ENCODE data around the gene PTX4.

PTX4 gene, protein sequence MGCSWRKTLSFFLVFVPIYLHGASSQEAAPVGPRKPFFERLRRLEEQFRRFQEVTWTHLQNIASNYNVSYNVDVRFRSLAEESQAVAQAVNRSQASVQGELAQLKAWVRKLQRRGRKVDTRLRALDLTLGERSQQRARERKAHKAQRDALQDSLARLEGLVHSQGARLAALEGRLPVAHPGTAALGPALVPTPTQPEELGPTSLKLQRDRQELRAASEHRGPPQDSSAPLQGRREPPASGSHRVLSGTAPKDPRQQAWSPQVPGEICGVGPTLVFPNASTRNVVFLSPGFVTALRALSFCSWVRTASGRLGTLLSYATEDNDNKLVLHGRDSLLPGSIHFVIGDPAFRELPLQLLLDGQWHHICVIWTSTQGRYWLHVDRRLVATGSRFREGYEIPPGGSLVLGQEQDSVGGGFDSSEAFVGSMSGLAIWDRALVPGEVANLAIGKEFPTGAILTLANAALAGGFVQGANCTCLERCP

DNA sequence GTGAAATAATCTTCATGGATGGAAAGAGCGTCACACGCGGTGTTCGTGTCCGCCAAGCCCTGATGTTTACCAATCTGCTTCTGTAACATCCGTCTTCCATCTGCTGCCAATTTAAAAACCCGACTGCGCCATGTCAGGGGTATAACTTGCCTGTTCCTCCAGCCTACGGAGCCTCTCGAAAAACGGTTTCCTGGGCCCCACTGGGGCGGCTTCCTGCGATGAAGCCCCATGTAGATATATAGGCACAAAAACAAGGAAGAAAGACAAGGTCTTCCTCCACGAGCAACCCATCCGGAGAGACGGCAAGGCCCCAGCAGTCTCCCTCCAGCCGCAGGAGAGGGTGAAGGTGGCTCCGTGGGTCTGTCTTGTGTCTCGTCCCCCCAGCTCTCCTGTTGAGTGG lies at the start of gene PTX4:
Gene PTX4 (minus strand): TSS at position 326 of the 400 bp plus-strand sequence. CDS start 35 bp downstream, at position 291.
- DNase-seq: no peak

GRCh38 chr16:1537763-1538289 lies 49.1 kb upstream of the PTX4 start:
- DNase-seq: no peak

DNA sequence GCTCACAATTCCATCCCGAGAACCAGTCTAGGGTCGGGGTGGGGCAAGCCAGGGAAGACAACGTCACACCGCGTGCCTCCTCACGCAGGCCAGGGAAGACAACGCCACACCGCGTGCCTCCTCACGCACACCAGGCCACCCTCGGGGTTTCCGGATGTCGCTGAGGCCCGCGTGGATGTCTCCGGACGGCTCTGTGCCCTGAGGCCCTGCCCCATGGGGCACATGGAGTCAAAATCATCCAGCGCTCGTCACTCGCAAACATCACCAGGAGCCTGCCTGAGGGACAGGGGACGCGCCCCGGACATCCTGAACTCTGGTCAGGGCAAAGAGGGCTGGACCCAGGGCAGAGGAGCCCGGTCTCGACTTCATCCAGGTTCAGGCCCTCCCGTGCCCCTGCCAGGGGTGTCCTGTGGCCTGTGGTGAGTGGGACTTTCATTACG lies 48.4 kb upstream of the PTX4 start:
- DNase-seq: no peak

- no peak for DNase-seq
Measured at GRCh38 chr16:1536601-1537000, 47.9 kb upstream of the PTX4 start.

- no peak for DNase-seq
Measured at GRCh38 chr16:1535391-1536291, 46.9 kb upstream of the PTX4 start.

DNA sequence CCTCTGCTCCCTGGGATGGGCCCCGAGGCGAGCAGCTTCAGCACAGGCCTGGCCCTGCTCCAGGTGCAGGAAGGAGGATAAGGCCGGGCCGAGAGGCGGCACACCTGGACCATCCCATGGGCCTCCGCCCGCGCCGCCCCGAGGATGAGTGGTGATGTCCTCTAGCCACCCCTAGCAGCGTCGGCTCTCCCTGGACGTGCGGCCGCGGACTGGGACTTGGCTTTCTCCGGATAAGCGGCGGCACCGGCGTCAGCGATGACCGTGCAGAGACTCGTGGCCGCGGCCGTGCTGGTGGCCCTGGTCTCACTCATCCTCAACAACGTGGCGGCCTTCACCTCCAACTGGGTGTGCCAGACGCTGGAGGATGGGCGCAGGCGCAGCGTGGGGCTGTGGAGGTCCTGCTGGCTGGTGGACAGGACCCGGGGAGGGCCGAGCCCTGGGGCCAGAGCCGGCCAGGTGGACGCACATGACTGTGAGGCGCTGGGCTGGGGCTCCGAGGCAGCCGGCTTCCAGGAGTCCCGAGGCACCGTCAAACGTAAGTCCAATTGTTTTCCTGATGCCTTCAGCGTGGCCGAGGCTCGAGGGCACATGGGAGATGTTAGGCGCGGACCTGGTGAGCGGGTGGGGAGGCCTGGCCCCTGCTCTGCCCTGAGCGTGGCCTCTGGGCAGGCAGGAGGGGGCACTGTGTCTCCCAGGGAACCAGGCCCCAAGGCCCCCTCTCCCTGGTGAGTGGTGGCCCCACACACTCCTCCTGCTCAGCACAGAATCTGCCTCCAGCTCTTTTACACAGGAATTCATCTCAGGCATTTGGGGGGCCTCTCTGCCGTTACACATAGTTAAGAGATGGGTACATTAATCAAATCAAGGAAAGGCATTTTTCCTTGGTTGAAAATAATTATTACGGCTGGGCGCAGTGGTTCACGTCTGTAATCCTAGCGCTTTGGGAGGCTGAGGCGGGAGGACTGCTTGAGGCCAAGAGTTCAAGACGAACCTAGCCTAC lies 45.6 kb upstream of the PTX4 start:
- no peak for DNase-seq

DNA sequence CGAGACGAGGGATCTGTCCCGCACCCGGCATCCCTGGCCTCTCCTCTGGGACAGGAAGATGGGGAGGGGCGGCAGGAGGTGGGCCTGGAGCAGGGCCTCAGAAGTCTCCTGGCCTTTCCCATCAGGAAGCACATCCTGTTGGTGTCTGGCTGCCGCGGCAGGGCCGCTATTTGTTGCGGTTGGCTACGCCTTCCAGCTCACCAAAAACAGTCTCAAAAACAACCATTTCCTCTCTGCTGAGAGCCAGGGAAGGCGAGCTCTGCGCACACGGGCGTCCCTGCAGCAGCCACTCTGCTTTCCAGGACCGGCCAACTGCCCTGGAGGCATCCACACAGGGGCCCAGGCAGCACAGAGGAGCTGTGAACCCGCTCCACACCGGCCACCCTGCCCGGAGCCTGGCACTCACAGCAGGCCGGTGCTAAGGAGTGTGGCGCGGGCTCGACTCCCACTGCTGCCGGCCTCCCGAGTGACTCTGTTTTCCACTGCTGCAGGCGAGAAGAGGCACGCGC lies 44.8 kb upstream of the PTX4 start, which contains the start of gene TMEM204:
Gene TMEM204 (plus strand): TSS at position 224 of the 509 bp plus-strand sequence. CDS start 610 bp downstream, outside the sequence.
- no peak for DNase-seq

- no peak for DNase-seq
Measured at GRCh38 chr16:1532771-1533170, 44.0 kb upstream of the PTX4 start.

GRCh38 chr16:1532081-1532760 lies 43.5 kb upstream of the PTX4 start:
- DNase-seq: no peak

- DNase-seq: no peak
Measured at GRCh38 chr16:1531638-1531910, 42.8 kb upstream of the PTX4 start.

DNA sequence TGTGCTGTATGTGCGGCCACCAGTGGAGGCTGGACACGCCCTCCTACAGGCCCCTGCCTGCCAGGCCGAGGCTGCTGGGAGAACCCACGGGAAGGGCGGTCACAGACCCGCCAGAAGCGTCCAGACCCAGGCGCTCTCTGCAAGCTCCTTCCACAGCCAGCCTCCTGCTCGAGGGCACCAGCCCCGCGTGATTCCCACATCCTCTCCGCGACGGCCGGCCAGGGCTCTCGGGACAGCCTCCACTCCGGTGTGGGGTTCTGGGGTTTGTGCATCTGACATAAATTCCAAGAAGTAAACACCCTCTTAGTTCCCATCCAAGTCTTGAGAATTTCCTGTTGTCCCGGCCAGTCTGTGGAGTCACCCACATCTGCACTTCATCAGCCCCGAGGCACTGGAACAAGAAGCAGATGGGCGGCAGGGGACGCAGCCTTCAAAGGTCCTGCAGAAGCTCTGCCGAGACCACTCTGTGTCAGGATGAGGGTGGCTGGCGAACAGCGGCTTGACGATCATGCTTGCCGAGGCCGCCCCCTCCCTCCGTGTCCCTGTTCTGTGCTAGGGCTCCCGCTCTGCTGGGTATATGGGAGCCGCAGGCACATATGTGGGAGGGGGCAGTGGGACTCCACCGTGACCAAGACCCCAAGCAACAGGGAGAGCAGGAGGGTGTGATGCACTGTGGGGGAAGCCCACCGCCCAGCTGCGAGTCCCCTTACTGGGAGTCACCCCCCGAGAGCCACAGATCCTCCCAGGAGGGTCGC lies 42.3 kb upstream of the PTX4 start:
- DNase-seq: no peak

DNA sequence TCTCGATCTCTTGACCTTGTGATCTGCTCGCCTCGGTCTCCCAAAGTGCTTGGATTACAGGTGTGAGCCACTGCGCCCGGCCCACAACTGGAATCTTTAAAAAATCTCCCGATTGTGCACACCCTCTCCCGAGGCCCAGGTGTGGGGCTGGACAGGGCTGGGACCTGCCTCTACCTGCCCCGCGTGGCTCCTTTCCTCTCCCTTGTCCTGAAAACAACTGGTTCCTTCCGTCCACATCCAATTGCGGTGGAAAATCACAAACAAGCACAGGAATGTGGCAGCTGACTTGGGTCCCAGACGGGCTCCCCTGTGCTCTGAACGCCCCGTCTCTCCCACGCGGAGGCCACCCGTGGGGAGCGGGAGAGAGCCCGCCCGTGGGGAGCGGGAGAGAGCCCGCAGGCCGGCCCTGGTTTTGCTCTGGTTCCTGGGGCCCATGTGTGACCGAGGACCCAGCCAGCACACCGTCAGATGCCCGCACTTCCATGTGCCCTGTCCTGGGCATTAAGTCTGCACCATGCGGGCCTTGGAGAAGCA lies 41.7 kb upstream of the PTX4 start:
- no peak for DNase-seq

GRCh38 chr16:1528921-1529537 lies 40.3 kb upstream of the PTX4 start:
- no peak for DNase-seq

GRCh38 chr16:1527836-1528811 lies 39.4 kb upstream of the PTX4 start:
- DNase-seq: no peak

DNA sequence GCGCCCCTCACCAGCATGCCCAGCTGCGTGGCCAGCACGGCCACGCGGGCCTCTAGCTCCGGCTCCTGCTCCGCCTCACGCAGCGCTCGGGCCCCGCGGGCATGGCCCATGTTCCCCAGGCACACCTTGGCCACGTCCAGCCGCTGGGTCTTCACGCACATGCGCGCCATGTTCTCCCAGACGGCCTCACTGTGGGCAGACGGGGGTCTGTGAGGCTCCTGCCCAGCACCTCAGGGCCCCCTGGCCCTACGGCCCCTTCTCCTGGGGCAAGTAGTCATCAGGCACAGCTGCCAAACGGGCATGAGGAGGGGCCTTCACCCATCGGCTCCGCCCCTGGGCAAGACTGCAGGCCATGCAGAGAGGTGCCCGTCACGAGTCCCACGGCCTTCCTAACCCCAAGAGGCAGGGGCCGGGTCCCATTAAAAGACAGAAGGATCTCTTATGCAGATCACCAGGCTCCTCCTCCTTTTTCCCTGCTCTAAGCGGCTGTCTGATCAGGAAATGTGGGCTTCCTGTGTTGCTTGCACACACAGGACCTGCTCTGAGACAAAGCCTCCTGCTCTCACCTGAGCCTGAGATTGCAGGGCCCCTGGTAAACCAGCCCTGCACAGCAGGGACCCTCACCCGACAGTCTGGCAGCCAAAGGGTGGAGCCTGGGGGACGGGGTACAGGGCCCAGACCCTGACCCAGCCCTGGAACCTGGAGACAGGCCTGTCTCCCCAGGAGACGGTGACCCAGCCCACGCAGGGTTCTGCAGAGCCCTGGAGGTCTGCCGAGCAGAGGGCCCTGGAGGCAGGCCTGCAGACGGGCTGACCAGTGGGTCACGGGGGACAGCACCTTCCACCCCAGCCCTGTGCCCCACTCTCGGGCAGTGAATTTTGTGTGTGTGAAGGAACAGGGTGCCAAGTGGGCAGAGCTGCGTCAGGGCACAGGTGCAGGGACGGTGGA lies 38.1 kb upstream of the PTX4 start:
- no peak for DNase-seq

- DNase-seq: no peak
Measured at GRCh38 chr16:1525871-1526607, 37.3 kb upstream of the PTX4 start.

- no peak for DNase-seq
Measured at GRCh38 chr16:1524366-1524765, 35.6 kb upstream of the PTX4 start.
